Measurements from ENCODE around the gene SPOCD1.

The SPOCD1 gene

DNA sequence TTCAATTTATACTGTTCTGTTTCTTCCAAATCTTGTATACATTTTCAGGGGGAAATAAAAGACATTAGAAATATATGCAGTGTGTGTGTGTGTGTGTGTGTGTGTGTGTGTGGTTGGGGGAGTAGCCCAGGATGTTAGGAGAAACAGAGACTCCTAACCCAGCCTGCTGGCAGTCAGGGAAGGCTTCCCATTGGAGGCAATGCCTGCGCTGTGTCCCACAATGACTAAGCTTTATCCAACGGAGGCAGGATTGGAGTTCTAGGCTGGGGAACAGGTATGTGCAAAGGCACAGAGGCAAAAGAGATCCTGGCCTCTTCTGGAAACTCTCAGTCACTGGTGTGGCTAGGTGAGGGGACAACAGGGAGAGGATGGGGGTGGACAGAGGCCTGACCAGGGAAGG is 35.2 kb downstream of the SPOCD1 start:
- no peak for DNase-seq (ENCODE audit: low read depth)
- H3K4me3 ChIP-seq (replicated peaks; ENCODE audit: low read depth, low read length) = no peak overlapping the region
- TF ChIP-seq, protein P1, sequence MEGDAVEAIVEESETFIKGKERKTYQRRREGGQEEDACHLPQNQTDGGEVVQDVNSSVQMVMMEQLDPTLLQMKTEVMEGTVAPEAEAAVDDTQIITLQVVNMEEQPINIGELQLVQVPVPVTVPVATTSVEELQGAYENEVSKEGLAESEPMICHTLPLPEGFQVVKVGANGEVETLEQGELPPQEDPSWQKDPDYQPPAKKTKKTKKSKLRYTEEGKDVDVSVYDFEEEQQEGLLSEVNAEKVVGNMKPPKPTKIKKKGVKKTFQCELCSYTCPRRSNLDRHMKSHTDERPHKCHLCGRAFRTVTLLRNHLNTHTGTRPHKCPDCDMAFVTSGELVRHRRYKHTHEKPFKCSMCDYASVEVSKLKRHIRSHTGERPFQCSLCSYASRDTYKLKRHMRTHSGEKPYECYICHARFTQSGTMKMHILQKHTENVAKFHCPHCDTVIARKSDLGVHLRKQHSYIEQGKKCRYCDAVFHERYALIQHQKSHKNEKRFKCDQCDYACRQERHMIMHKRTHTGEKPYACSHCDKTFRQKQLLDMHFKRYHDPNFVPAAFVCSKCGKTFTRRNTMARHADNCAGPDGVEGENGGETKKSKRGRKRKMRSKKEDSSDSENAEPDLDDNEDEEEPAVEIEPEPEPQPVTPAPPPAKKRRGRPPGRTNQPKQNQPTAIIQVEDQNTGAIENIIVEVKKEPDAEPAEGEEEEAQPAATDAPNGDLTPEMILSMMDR (IDR thresholded peaks at IDR 0.05; ENCODE audit: low read length, missing control alignments) = no peak

DNA sequence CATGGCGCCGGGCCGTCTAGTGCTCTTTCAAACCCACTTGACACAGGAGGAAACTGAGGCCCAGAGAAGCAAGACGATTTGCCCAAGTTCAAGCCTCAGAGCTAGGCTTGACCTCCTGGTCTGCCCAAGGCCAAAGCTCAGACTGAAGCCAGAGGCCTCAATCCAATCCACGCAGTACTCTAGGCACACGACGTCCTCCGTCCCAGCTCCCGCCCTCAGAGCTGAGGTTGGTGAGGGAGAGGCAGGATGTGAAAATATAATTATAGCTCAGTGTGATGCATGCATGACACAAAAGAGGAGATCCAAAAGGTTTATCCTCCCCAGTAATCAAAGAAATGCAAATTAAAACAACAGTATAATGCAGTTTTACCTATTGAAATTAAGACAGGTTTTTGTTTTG is 36.1 kb downstream of the SPOCD1 start:
- no peak for DNase-seq (ENCODE audit: low read depth)
- TF ChIP-seq, protein P1 (IDR thresholded peaks at IDR 0.05; ENCODE audit: low read length, missing control alignments) = no peak

DNA sequence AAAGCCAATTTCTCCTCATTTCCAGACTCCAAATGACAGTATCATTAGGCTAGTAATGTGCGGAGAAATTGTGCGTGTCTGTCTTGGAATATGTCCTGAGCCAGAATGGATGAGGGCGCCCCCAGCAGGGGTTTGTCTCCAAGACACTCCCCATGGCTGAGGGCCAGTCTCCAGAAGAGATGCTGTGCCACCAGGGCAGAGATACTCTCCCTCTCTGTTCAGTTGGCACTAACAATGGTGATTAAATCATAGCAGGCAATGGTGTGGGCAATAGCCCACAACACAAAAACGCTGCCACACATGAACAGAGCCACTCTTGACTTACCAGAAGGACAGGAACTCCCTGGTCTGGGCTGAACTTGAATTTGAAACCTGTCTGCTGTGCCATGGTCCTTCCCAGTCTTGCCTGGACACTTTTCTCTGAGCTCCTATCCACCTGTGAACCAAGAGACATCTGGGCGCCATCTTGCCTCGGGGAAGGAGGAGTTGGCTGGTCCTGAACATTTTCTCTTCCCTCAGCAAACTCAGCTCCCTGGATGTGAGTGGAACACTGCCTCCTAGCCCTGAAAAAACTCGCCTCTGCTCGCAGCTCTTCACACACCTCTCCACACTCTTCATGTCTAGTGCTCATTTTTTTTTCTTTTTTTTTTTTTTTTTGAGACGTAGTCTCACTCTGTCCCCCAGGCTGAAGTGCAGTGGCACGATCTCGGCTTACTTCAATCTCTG is 36.9 kb downstream of the SPOCD1 start:
- TF ChIP-seq, protein P1 (IDR thresholded peaks at IDR 0.05; ENCODE audit: low read length, missing control alignments) = no peak
- no peak overlapping the region for H3K4me3 ChIP-seq (replicated peaks; ENCODE audit: low read depth, low read length)
- DNase-seq (ENCODE audit: low read depth) = no peak

More for the DNA sequence above, 36.1 kb downstream of the SPOCD1 start:
- no peak overlapping the region for H3K4me3 ChIP-seq (replicated peaks; ENCODE audit: low read depth, low read length)

DNA sequence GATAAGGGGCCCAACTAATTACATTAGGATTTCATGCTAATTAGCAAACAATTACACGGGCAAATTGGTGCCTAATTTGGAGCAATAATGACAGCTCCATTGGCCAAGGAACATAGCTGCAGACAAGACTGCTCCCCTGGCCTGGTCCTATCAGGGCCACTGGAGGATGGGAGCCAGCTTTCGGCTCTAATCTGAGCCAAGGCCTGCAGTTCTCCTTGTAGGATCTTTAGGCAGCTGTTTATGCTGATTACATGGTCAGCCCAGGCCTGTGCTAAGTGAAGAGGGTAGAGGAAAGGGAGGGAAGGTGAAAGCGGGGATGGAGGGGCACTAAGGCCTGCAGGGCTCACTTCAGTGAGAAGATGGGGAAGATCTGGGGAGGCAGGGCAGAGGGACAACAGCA is 39.3 kb downstream of the SPOCD1 start:
- TF ChIP-seq, protein P1 (IDR thresholded peaks at IDR 0.05; ENCODE audit: low read length, missing control alignments) = no peak
- no peak for DNase-seq (ENCODE audit: low read depth)
- H3K4me3 ChIP-seq (replicated peaks; ENCODE audit: low read depth, low read length) = no peak overlapping the region

DNA sequence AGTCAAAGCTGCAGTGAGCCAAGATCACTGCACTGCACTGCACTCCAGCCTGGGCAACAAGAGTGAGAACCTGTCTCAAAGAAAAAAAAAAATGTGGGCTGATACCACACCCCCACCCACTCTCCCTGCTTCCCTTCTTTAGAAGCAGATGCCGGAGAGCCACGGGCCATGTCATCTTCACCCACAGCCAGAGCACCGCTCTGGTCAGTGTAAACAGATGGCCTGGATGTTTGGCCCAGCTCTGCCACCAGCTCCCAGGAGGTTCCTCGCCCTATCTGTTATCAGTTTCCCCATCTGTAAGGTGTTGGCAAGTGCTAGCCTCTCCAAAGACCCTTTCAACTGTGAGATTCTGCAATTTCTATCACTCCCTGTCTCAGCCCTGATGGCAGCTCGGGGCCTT is 39.8 kb downstream of the SPOCD1 start:
- TF ChIP-seq, protein P1 (IDR thresholded peaks at IDR 0.05; ENCODE audit: low read length, missing control alignments) = no peak
- H3K4me3 ChIP-seq (replicated peaks; ENCODE audit: low read depth, low read length) = no peak overlapping the region
- DNase-seq (ENCODE audit: low read depth) = no peak

DNA sequence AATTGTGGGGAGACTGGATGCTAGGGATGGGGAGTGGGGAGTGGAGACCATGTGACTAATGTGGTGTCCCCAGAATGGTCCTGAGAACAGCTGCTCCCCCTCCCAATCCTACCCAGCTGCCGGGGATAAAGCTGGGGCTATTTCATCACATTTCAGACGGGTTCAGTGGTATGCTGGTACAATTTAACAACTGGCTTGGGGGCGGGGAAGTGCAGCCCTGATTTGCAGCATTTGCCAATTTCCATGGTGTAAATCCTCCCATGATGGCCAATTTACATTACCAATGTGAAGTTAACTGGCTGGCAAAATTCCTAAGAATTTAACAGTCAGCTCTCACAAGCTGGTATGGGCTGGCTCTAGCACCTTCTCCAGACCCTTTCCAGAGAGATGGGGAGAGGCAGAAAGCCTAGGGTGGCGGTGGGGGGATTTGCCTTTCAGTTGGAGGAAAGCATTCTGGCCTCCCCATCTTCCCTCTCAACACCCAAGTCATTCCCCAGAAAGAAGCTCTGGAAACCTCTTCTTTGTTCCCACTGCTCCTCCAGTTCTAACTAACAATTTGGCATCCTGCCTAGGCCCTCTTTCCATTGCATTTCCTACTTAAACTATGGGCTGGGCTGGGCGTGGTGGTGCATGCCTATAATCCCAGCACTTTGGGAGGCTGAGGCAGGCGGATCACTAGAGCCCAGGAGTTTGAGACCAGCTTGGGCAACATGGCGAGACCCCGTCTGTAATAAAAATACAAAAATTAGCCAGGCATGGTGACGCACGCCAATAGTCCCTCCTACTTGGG is 40.4 kb downstream of the SPOCD1 start:
- no peak overlapping the region for H3K4me3 ChIP-seq (replicated peaks; ENCODE audit: low read depth, low read length)
- TF ChIP-seq, protein P1 (IDR thresholded peaks at IDR 0.05; ENCODE audit: low read length, missing control alignments) = no peak
- DNase-seq (ENCODE audit: low read depth) = no peak
